Measurements from ENCODE around the gene RILPL1.

DNA sequence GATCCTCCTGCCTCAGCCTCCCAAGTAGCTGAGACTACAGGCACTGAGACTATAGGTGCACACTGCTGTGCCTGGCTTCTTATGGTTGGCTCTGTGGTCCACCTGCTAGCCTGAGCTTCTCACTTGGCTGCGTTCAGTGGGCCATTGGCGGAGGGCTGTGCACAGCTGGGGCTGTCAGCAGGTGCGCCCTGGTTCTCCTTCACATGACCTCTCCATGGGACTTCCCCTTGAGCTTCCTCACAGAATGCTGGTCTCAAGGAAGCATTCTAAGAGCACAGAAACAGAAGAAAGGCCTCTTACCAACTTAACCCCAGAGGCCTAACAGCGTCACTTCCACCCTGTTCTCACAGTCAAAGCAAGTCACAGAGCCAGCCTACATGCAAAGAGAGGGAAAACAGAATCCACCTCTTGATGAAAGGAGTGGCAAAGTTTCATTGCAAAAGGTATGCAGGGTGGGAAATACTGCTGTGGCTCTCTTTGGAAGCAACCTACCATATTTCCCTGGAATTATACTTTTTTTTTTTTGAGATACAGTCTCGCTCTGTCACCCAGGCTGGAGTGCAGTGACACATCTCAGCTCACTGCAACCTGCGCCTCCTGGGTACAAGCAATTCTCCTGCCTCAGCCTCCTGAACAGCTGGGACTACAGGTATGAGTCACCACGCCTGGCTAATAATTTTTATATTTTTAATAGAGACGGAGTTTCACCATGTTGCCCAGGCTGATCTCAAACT lies 106.3 kb downstream of the RILPL1 start:
- TF ChIP-seq, protein P1, sequence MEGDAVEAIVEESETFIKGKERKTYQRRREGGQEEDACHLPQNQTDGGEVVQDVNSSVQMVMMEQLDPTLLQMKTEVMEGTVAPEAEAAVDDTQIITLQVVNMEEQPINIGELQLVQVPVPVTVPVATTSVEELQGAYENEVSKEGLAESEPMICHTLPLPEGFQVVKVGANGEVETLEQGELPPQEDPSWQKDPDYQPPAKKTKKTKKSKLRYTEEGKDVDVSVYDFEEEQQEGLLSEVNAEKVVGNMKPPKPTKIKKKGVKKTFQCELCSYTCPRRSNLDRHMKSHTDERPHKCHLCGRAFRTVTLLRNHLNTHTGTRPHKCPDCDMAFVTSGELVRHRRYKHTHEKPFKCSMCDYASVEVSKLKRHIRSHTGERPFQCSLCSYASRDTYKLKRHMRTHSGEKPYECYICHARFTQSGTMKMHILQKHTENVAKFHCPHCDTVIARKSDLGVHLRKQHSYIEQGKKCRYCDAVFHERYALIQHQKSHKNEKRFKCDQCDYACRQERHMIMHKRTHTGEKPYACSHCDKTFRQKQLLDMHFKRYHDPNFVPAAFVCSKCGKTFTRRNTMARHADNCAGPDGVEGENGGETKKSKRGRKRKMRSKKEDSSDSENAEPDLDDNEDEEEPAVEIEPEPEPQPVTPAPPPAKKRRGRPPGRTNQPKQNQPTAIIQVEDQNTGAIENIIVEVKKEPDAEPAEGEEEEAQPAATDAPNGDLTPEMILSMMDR (conservative IDR thresholded peaks at IDR 0.05; ENCODE audit: low read depth, low read length): no peak
- TF ChIP-seq EZH2 (IDR thresholded peaks at IDR 0.05; ENCODE audit: low read length, unreplicated experiment) (no peak), EZH2phosphoT487 (IDR thresholded peaks at IDR 0.05; ENCODE audit: borderline replicate concordance, low read length) (no peak)

Measured in PC-3 (cell line).